HL-60 (cell line): ENCODE data around the gene PPID.

Experiments
- DNase-seq, 2 experiments: peaks; one replicate each; pipeline ENCODE4 v3.0.0-alpha.2; 2010 to 2020; ENCODE audit warnings: low read depth in 1 of 2, low spot score in 1 of 2
- H3K27ac ChIP-seq: fragments of 250-450 bp; sonication (Bioruptor Pico); replicated peaks from 2 replicates; pipeline ENCODE4 v1.5.1; 2020; ENCODE audit warnings: mild to moderate bottlenecking, moderate library complexity
- H3K27me3 ChIP-seq: fragments of 250-450 bp; sonication (Bioruptor Pico); 2 replicates; pipeline ENCODE4 v1.5.1; 2021; ENCODE audit warnings: mild to moderate bottlenecking, moderate library complexity; ENCODE audit not compliant: insufficient read depth, poor library complexity, severe bottlenecking
- H3K4me3 ChIP-seq: replicated peaks from 2 replicates; pipeline ENCODE4 v1.5.1; 2011; ENCODE audit warnings: mild to moderate bottlenecking, control low read depth, low read length; ENCODE audit not compliant: insufficient read depth
- CTCF ChIP-seq: IDR thresholded peaks from one replicate; pipeline ENCODE4 v1.5.1; 2011; ENCODE audit warnings: low read length, control low read depth, inconsistent platforms; ENCODE audit not compliant: insufficient read depth
- GABPA ChIP-seq: IDR thresholded peaks from 2 replicates; pipeline ENCODE4 v1.6.1; 2012; ENCODE audit warnings: low read depth
- POLR2AphosphoS5 ChIP-seq: IDR thresholded peaks from 2 replicates; pipeline ENCODE4 v1.6.1; 2012; ENCODE audit warnings: low read depth
- REST ChIP-seq: IDR thresholded peaks from 2 replicates; pipeline ENCODE4 v1.6.1; 2012; ENCODE audit warnings: low read depth; ENCODE audit not compliant: insufficient replicate concordance
- SPI1 ChIP-seq: IDR thresholded peaks from 2 replicates; pipeline ENCODE4 v1.6.1; 2012; ENCODE audit warnings: low read depth, mild to moderate bottlenecking, borderline replicate concordance

The PPID gene

GRCh38 chr4:158671665-158671914 lies 51.6 kb downstream of the PPID start, which contains the start of gene C4orf46:
Gene C4orf46 (minus strand): TSS chr4:158671887. CDS start chr4:158671801, 86 bp downstream.
- Histone ChIP-seq H3K4me3 (peak within 1 kb of the TSS; percentile 95), H3K27me3 (no peaks in the 10 kb centered on the region), H3K27ac (peak within 1 kb of the TSS; percentile 92)
- no peak for DNase-seq
- TF ChIP-seq CTCF, result no peak

- peak; percentile 16 to 68 for DNase-seq
- Histone ChIP-seq H3K27me3 (no peaks in the 10 kb centered on the region), H3K27ac (peak overlapping the region; percentile 92), H3K4me3 (peak overlapping the region; percentile 95)
- TF ChIP-seq REST, result no peak
- TF ChIP-seq GABPA, result no peak
- no peak for TF ChIP-seq SPI1
- no peak for TF ChIP-seq CTCF
- TF ChIP-seq POLR2AphosphoS5, result peak; percentile 52
Measured at GRCh38 chr4:158670975-158671664, 52.1 kb downstream of the PPID start.

- no peak for TF ChIP-seq CTCF
- no peak for TF ChIP-seq POLR2AphosphoS5
- DNase-seq, result no peak
- H3K27ac ChIP-seq, result no peak overlapping the region
- H3K4me3 ChIP-seq, result no peak overlapping the region
- H3K27me3 ChIP-seq, result no peaks in the 10 kb centered on the region
Measured at GRCh38 chr4:158669310-158669709, 53.9 kb downstream of the PPID start.

GRCh38 chr4:158667651-158668198 lies 55.5 kb downstream of the PPID start:
- TF ChIP-seq CTCF (peak; percentile 72), GABPA (no peak), SPI1 (no peak), REST (no peak), POLR2AphosphoS5 (no peak)
- DNase-seq, result peak; percentile 39 to 76
- Histone ChIP-seq H3K4me3 (no peak overlapping the region), H3K27me3 (no peaks in the 10 kb centered on the region), H3K27ac (no peak overlapping the region)
